GM12878 (cell line): ENCODE measurements around the gene TSSC4. TPM values are rescaled to one million over a fixed set of nuclear protein-coding genes. Genes with fewer than 3 reads are reported as not detected.

ENCODE experiments used
- BACH1 ChIP-seq: fragments of 450-650 bp; IDR thresholded peaks from 2 replicates; pipeline ENCODE4 v1.6.1; 2017; ENCODE audit warnings: mild to moderate bottlenecking, borderline replicate concordance
- RELA ChIP-seq: fragments of 450-650 bp; IDR thresholded peaks from 2 replicates; pipeline ENCODE4 v1.8.0; 2014; ENCODE audit warnings: borderline replicate concordance; ENCODE audit not compliant: partially characterized antibody
- WRNIP1 ChIP-seq: IDR thresholded peaks from 2 replicates; pipeline ENCODE4 v1.6.1; 2011; ENCODE audit warnings: low read depth, low read length, improper control_type of control experiment, borderline replicate concordance
- ZNF207 ChIP-seq: fragments of 450-650 bp; IDR thresholded peaks from 2 replicates; pipeline ENCODE4 v1.6.1; 2014; ENCODE audit warnings: antibody characterized with exemption, mild to moderate bottlenecking, borderline replicate concordance
- polyA plus RNA-seq, 11 experiments: library from polyadenylated mRNA; depleted of rRNA in 4 of 11; unstranded in 6 of 11; stranded (reverse) in 5 of 11; fragments of >200 nt; fragmentation: Nextera tagmentation in 4 of 11; fragmentation: Illumina TruSeq in 1 of 11; extraction: Ambion mirVana in 4 of 11; extraction: Trizol in 1 of 11; gene quantifications; 1 replicate in 1 of 11; 2 replicates in 10 of 11; pipeline versions ENCODE4 v1.2.1 to v1.2.3, GENCODE V29; 2011 to 2016; ENCODE audit warnings: inconsistent platforms in 2 of 11, missing spikeins in 2 of 11, low read depth in 1 of 11
- total RNA-seq, 4 experiments: library from RNA; depleted of rRNA in 3 of 4; stranded (reverse); fragments of >200 nt in 3 of 4; fragmentation: Illumina TruSeq in 1 of 4; extraction: Trizol in 1 of 4; gene quantifications; 2 replicates each; pipeline versions ENCODE4 v1.2.1 to v1.2.3, GENCODE V29; 2013 to 2021
- TF ChIP-seq, protein P1 (sequence below): fragments of 450-650 bp; IDR thresholded peaks from 2 replicates; pipeline ENCODE4 v1.6.1; 2017; ENCODE audit warnings: mild to moderate bottlenecking, moderate library complexity
- TF ChIP-seq, protein P2 (sequence below): fragments of 450-650 bp; IDR thresholded peaks from 2 replicates; pipeline ENCODE4 v1.6.1; 2017; ENCODE audit warnings: mild to moderate bottlenecking

The TSSC4 gene
- total and polyA plus RNA-seq, 10 of the 15 experiments (the other 5 are each of a cell fraction or from before 2014, with no cell fraction given): 0.69 to 70.1 (median 25.7) TPM

DNA sequence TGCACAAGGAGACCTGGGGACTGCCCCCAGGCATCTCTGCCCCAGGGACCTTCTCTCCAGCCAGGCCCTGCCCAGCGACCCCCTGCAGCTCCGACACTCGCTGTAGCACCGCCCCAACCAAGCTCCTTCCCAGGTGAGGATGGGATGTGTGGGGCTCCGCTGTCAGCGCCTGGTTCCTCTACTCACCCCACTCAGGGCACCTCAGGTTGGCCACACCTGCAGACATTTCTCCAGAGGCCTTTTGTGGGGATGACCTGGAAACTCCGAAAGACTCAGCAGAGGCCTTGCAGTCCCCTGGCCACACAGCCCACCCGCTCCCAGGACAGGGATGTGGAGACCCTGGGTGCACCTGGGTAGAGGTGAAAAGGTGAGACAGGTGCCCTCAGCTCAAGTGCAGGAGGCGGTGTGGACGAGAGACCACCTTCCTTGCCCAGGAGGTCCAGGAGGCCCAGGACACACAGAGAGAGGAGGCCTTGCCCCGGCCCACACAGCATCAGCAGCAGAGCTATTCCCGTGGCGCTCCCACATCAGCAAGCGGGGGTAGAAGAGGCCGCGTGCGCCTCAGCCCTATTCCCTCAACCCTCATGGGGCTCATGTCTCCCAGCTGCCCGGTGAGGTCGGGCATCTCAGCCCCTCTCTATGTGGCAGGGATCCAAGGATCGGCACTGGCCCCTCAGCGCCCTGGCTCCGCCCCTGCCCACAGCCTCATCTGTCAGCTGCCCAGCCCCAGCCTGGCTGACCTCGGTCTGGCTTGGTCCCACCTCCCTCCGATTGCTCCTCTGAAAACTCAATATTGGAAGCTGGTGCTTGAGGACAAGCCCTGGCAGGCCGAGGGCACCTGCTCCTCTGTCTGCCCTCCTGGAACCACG lies 22.8 kb downstream of the TSSC4 start (continued):
- TF ChIP-seq, protein P1, sequence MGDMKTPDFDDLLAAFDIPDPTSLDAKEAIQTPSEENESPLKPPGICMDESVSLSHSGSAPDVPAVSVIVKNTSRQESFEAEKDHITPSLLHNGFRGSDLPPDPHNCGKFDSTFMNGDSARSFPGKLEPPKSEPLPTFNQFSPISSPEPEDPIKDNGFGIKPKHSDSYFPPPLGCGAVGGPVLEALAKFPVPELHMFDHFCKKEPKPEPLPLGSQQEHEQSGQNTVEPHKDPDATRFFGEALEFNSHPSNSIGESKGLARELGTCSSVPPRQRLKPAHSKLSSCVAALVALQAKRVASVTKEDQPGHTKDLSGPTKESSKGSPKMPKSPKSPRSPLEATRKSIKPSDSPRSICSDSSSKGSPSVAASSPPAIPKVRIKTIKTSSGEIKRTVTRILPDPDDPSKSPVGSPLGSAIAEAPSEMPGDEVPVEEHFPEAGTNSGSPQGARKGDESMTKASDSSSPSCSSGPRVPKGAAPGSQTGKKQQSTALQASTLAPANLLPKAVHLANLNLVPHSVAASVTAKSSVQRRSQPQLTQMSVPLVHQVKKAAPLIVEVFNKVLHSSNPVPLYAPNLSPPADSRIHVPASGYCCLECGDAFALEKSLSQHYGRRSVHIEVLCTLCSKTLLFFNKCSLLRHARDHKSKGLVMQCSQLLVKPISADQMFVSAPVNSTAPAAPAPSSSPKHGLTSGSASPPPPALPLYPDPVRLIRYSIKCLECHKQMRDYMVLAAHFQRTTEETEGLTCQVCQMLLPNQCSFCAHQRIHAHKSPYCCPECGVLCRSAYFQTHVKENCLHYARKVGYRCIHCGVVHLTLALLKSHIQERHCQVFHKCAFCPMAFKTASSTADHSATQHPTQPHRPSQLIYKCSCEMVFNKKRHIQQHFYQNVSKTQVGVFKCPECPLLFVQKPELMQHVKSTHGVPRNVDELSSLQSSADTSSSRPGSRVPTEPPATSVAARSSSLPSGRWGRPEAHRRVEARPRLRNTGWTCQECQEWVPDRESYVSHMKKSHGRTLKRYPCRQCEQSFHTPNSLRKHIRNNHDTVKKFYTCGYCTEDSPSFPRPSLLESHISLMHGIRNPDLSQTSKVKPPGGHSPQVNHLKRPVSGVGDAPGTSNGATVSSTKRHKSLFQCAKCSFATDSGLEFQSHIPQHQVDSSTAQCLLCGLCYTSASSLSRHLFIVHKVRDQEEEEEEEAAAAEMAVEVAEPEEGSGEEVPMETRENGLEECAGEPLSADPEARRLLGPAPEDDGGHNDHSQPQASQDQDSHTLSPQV: no peak
- TF ChIP-seq ZNF207: no peak
- TF ChIP-seq WRNIP1: no peak
- TF ChIP-seq, protein P2, sequence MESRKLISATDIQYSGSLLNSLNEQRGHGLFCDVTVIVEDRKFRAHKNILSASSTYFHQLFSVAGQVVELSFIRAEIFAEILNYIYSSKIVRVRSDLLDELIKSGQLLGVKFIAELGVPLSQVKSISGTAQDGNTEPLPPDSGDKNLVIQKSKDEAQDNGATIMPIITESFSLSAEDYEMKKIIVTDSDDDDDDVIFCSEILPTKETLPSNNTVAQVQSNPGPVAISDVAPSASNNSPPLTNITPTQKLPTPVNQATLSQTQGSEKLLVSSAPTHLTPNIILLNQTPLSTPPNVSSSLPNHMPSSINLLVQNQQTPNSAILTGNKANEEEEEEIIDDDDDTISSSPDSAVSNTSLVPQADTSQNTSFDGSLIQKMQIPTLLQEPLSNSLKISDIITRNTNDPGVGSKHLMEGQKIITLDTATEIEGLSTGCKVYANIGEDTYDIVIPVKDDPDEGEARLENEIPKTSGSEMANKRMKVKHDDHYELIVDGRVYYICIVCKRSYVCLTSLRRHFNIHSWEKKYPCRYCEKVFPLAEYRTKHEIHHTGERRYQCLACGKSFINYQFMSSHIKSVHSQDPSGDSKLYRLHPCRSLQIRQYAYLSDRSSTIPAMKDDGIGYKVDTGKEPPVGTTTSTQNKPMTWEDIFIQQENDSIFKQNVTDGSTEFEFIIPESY: no peak
- TF ChIP-seq RELA: no peak
- TF ChIP-seq BACH1: no peak
